ENCODE data around the gene NDOR1. TPM values are rescaled to one million over a fixed set of nuclear protein-coding genes. Genes with fewer than 3 reads are reported as not detected.
"Not testable (repeated sequence)": the region's sequence is repeated elsewhere in the genome, so short reads cannot be mapped to it uniquely, and the experiment has no call there.

NDOR1 gene
- total RNA-seq, 1 donor from 2014 or later, result 39.4 TPM

DNA sequence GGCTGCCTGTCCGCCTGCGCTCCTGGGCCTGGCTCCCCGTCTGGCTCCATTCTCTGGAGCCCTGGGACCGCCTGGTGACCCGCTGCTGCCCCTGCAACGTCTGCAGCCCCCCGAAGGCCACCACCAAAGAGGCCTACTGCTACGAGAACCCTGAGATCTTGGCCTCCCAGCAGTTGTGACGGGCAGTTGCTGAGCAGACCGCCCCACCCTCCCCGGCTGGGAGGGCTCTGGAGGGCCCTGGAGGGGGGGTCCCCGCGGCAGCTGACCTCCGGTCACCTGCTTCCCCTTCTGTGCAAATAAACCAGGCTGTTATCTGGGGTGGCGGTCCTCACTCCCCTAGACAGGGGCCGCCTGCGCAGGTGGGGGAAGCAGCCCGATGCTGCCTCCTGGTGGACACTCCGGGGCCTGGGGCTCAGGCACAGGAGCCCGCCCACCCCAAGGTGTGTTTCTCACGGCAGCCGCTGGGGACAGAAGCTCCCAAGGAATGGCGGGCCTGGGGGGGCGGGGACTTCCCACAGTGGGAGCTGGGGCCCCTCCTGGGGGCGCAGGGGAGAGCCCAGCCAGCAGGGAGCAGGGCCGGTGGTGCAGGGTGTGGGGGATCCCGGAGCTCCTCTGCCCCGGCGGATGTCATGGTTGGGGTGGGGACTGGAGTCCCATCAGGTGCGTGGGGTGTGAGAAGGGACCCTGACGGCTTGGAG is 30.9 kb downstream of the NDOR1 start:
- Mint-ChIP-seq H3K4me3 (no peak overlapping the region), H3K9me3 (no peaks in the 10 kb centered on the region), H3K27ac (ENCODE audit: unreplicated experiment) (no peak overlapping the region), H3K36me3 (ENCODE audit: low read depth) (peaks cover 4% of the 10 kb centered on the region), H3K27me3 (ENCODE audit: low read depth) (peaks cover 4% of the 10 kb centered on the region), H3K4me1 (peaks cover 11% of the 10 kb centered on the region)
- TF ChIP-seq, protein P1, sequence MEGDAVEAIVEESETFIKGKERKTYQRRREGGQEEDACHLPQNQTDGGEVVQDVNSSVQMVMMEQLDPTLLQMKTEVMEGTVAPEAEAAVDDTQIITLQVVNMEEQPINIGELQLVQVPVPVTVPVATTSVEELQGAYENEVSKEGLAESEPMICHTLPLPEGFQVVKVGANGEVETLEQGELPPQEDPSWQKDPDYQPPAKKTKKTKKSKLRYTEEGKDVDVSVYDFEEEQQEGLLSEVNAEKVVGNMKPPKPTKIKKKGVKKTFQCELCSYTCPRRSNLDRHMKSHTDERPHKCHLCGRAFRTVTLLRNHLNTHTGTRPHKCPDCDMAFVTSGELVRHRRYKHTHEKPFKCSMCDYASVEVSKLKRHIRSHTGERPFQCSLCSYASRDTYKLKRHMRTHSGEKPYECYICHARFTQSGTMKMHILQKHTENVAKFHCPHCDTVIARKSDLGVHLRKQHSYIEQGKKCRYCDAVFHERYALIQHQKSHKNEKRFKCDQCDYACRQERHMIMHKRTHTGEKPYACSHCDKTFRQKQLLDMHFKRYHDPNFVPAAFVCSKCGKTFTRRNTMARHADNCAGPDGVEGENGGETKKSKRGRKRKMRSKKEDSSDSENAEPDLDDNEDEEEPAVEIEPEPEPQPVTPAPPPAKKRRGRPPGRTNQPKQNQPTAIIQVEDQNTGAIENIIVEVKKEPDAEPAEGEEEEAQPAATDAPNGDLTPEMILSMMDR (conservative IDR thresholded peaks at IDR 0.05), result peak; percentile 99
- peak; percentile 91 for DNase-seq (ENCODE audit: low read depth, low spot score)

DNA sequence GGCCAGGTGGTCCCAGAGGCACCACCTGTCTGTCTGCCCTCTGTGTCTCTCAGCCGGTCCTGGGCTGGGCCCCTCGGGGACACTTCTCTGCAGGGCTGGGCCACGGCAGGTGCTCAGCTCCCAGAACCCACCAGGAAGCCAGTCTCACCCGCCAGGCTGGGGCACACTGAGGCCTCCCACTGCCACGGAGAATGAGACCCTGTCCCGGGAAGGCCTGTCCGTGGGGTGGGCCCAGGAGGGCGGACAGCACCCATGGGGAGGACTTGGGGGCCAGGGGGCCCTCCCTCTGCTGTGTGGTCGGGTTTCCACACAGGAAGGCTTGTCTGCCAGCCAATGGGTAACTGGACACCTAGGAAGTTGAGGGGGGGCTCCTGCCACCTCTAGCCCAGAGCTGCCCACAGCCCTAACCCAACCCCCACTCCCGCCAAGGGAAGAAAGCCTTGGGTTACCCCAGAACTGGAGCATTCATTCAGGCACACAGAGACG is 31.5 kb downstream of the NDOR1 start:
- Mint-ChIP-seq H3K36me3 (ENCODE audit: low read depth) (peaks cover 4% of the 10 kb centered on the region), H3K27me3 (ENCODE audit: low read depth) (peaks cover 4% of the 10 kb centered on the region), H3K27ac (ENCODE audit: unreplicated experiment) (no peak overlapping the region), H3K4me3 (no peak overlapping the region), H3K9me3 (no peaks in the 10 kb centered on the region), H3K4me1 (peaks cover 11% of the 10 kb centered on the region)
- TF ChIP-seq, protein P1 (conservative IDR thresholded peaks at IDR 0.05), result no peak
- no peak for DNase-seq (ENCODE audit: low read depth, low spot score)

DNA sequence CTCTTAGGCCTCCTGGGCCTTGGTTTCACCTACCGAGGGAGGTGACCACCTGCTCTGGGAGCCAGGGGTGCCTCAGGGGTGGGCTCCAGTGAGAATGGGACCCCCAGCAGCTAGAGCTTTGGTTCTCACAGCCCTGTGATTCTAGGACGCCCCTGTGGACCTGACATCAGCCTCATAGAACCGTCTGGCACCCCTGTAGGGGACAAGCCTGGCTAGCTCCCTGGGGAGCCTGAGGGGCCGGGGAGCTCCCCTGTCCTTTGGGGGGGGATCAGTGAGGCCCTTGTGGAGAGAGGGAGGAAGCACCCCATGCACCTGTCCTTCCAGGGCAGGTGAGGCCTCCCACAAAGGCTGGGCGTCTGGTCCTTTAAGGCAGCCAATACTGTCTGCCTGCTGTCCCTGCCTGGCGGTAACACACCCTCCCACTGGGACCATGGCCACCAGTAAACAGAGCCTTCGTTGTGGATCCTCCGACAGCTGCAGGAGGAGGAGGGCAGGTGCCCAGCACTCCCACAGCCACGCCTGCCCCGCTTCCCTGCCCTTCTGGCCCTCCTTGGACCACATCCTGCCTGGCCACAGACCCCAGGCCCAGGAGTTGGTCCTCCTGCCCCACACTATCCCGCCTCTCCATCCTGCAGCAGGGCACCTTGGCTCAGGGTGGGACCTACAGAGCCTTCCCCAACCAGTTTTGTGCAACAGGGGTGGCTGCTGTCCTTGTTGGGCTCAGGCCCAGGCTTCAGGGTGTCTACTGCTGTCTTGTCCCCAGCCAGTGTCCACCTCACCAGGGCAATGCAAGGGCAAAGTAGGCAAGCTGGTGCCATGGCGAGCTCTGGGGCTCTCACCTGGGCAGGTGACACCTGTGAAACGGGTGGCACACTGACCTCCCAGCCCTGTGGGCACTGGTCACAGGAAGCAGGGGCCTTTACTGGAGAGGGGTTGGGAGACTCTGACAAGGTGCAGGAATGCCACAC is 32.5 kb downstream of the NDOR1 start:
- Mint-ChIP-seq H3K27ac (ENCODE audit: unreplicated experiment) (no peak overlapping the region), H3K4me3 (peak overlapping the region; percentile 57), H3K27me3 (ENCODE audit: low read depth) (peaks cover 4% of the 10 kb centered on the region), H3K9me3 (no peaks in the 10 kb centered on the region), H3K36me3 (ENCODE audit: low read depth) (peaks cover 11% of the 10 kb centered on the region), H3K4me1 (peaks cover 20% of the 10 kb centered on the region)
- DNase-seq (ENCODE audit: low read depth, low spot score), result no peak
- TF ChIP-seq, protein P1 (conservative IDR thresholded peaks at IDR 0.05), result no peak

DNA sequence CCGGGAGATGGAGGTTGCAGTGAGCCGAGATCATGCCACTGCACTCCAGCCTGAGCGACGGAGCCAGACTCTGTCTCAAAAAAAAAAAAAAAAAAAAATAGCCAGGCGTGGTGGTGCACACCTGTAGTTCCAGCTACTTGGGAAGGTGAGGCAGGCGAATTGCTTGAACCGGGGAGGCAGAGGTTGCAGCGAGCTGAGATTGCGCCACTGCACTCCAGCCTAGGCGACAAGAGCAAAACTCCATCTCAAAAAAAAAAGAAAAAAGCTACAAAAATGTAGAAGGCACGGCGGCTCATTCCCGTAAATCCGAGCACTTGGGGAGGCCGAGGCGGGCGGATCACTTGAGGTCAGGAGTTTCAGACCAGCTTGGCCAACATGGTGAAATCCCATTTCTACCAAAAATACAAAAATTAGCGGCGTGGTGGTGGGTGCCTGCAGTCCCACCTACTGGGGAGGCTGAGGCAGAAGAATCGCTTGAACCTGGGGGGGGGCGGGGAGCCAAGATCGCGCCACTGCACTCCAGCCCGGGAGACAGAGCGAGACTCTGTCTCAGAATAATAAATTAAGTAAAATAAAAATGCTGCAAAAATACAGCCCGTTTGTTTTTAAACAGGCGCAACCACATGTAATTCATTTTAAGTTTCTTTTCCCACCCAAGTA is 34.2 kb downstream of the NDOR1 start:
- Mint-ChIP-seq H3K36me3 (ENCODE audit: low read depth) (peaks cover 11% of the 10 kb centered on the region), H3K4me1 (peaks cover 24% of the 10 kb centered on the region), H3K4me3 (peak overlapping the region; percentile 88)
- not testable (repeated sequence) for H3K27me3 Mint-ChIP-seq (ENCODE audit: low read depth); H3K27ac Mint-ChIP-seq (ENCODE audit: unreplicated experiment); DNase-seq (ENCODE audit: low read depth, low spot score); H3K9me3 Mint-ChIP-seq

DNA sequence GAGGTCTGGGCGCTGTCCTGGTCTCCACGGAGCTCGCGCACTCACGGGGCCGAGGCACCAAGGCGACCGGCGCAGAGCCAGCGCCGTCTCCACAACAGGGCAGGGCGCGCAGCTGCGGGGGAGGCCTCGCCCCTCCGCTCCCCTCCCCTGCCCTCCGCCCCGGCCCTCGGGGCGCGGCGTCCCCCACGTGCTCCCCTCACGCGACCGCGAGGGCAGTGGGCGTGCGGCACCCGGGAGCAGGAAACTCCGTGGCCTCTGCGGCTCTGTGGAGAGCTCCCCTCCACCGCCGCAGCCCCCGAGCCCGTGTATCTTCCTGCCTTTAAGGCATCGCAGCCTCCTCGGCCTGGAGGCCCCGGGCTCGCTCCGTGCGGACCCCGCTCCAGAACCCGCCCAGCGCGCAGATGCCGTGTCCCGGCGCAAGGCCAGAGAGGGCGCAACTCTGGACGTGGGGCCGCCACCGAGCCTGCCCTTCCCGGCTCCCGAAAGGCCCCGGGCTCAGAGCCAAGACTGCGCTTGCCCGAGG is 34.9 kb downstream of the NDOR1 start:
- DNase-seq (ENCODE audit: low read depth, low spot score), result no peak

More for the DNA sequence above, 34.9 kb downstream of the NDOR1 start:
- Mint-ChIP-seq H3K4me1 (peaks cover 24% of the 10 kb centered on the region), H3K4me3 (peak overlapping the region; percentile 88), H3K9me3 (no peaks in the 10 kb centered on the region), H3K36me3 (ENCODE audit: low read depth) (peaks cover 11% of the 10 kb centered on the region), H3K27ac (ENCODE audit: unreplicated experiment) (no peak overlapping the region), H3K27me3 (ENCODE audit: low read depth) (peaks cover 4% of the 10 kb centered on the region)
- TF ChIP-seq, protein P1 (conservative IDR thresholded peaks at IDR 0.05), result no peak
